ENCODE results near the gene DCAF7.

Gene DCAF7, protein sequence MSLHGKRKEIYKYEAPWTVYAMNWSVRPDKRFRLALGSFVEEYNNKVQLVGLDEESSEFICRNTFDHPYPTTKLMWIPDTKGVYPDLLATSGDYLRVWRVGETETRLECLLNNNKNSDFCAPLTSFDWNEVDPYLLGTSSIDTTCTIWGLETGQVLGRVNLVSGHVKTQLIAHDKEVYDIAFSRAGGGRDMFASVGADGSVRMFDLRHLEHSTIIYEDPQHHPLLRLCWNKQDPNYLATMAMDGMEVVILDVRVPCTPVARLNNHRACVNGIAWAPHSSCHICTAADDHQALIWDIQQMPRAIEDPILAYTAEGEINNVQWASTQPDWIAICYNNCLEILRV

DNA sequence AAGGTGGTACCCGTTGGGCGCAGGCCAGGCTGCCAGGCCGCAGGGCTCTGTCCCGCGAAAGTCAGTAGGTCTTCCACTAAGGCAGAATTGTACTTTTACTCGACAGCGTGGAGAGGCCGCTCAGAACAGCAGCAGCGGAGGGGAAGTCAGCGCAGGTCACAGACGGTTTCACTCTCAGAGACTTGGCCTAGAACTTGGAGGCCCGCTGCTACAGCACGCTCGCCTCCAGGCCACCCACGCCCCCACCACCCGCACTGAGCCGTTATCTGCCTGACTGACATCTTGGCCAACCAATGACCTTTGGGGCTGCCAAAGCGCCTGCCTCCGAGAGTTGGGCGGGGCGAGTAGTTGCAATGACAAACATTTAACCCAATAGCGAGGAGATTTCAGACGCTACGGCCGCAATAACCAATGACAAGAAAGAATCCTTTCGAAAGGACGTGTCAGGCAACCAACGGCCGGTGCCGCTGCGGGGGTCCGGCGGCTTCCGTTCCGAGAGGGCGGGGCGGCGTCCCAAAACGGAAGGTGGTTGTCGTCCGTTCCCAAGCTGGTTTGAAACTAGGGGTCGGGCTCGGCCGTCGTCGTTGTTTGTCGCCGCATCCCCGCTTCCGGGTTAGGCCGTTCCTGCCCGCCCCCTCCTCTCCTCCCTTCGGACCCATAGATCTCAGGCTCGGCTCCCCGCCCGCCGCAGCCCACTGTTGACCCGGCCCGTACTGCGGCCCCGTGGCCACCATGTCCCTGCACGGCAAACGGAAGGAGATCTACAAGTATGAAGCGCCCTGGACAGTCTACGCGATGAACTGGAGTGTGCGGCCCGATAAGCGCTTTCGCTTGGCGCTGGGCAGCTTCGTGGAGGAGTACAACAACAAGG lies at the start of gene DCAF7:
TSS of gene DCAF7 (plus strand) at position 532 of the 871 bp plus-strand sequence. CDS start at position 733, 201 bp downstream.
- no peaks in the 10 kb centered on the region for H3K27me3 ChIP-seq (ENCODE audit: control insufficient read depth, insufficient read depth, low read length)
- H3K27ac ChIP-seq, result peak within 1 kb of the TSS; percentile 83
- H3K4me1 ChIP-seq, result peaks cover 4% of the 10 kb centered on the region

DNA sequence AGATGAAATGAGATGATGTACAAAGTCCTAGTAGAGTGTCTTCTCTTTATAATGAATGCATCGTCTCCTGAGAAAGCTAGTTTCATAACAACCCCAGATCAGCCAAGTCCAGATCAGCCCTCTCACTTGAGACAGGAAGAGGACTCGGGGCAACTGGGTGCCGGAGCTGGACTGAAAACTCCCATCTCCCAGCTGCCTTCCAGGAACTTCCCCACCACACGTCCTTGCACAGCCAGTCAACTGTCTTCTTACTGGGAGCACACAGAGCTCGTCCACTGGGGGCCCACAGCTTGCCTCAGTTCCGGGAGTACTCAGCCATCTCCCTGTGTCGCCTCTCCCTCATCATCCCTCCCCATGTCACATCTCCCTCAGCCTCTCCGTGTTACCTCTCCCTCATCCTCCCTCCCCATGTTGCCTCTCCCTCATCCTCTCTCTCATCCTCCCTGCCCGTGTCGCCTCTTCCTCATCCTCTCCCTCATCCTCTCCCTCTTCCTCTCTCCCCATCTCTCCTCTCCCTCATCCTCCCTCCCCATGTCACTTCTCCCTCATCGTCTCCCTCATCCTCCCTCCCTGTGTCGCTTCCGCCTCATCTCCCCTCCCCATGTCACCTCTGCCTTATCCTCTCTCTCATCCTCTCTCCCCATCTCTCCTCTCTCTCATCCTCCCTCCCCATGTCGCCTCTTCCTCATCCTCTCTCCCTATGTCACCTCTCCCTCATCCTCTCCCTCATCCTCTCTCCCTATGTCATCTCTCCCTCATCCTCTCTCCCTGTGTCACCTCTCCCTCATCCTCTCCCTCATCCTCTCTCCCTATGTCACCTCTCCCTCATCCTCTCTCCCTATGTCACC lies 49.5 kb upstream of the DCAF7 start:
- H3K4me2 ChIP-seq (ENCODE audit: low read length), result no peak overlapping the region
- no peak overlapping the region for H3K9ac ChIP-seq
- TF ChIP-seq, protein P1, sequence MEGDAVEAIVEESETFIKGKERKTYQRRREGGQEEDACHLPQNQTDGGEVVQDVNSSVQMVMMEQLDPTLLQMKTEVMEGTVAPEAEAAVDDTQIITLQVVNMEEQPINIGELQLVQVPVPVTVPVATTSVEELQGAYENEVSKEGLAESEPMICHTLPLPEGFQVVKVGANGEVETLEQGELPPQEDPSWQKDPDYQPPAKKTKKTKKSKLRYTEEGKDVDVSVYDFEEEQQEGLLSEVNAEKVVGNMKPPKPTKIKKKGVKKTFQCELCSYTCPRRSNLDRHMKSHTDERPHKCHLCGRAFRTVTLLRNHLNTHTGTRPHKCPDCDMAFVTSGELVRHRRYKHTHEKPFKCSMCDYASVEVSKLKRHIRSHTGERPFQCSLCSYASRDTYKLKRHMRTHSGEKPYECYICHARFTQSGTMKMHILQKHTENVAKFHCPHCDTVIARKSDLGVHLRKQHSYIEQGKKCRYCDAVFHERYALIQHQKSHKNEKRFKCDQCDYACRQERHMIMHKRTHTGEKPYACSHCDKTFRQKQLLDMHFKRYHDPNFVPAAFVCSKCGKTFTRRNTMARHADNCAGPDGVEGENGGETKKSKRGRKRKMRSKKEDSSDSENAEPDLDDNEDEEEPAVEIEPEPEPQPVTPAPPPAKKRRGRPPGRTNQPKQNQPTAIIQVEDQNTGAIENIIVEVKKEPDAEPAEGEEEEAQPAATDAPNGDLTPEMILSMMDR (IDR thresholded peaks at IDR 0.05), result no peak
- no peaks in the 10 kb centered on the region for H3K9me3 ChIP-seq (ENCODE audit: control insufficient read depth, low read length)
- H3K27me3 ChIP-seq (ENCODE audit: control insufficient read depth, insufficient read depth, low read length), result no peaks in the 10 kb centered on the region
- H3K79me2 ChIP-seq, result no peaks in the 10 kb centered on the region
- H3K36me3 ChIP-seq (ENCODE audit: control insufficient read depth, insufficient read depth, low read length), result no peaks in the 10 kb centered on the region
- no peak overlapping the region for H2AFZ ChIP-seq
- no peak overlapping the region for H3K27ac ChIP-seq
- no peak overlapping the region for H3K4me3 ChIP-seq (ENCODE audit: low read depth, low read length)
- peaks cover 3% of the 10 kb centered on the region for H3K4me1 ChIP-seq

More for the DNA sequence above, at the start of gene DCAF7:
- H3K79me2 ChIP-seq, result peaks cover 37% of the 10 kb centered on the region
- TF ChIP-seq, protein P1 (IDR thresholded peaks at IDR 0.05), result no peak
- no peaks in the 10 kb centered on the region for H3K9me3 ChIP-seq (ENCODE audit: control insufficient read depth, low read length)
- peak within 1 kb of the TSS; percentile 91 for H3K4me2 ChIP-seq (ENCODE audit: low read length)
- H3K9ac ChIP-seq, result peak within 1 kb of the TSS; percentile 75
- H2AFZ ChIP-seq, result peak within 1 kb of the TSS; percentile 88
- H3K4me3 ChIP-seq (ENCODE audit: low read depth, low read length), result peak within 1 kb of the TSS; percentile 92
- H3K36me3 ChIP-seq (ENCODE audit: control insufficient read depth, insufficient read depth, low read length), result no peaks in the 10 kb centered on the region

DNA sequence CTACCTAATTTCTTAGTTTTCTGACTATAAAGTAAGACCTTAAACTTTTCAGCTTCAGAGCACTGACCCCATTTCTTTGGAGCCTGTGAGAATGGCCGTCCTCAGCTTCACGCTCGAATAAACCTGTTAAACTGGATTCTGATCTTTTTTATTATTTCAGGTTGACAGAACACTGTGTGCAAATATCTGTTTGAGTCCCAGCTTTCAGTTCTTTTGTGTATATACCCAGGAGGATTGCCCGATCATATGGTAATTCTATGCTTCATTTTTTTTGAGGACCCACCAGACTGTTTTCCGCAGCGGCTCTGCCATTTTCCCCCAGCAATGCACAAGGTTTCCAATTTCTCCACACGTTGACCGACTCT lies 47.0 kb upstream of the DCAF7 start:
- H2AFZ ChIP-seq, result no peak overlapping the region
- no peak overlapping the region for H3K9ac ChIP-seq
- H3K4me2 ChIP-seq (ENCODE audit: low read length), result no peak overlapping the region
- no peak overlapping the region for H3K4me3 ChIP-seq (ENCODE audit: low read depth, low read length)
- H3K4me1 ChIP-seq, result peaks cover 3% of the 10 kb centered on the region
- H3K27ac ChIP-seq, result no peak overlapping the region
- H3K36me3 ChIP-seq (ENCODE audit: control insufficient read depth, insufficient read depth, low read length), result no peaks in the 10 kb centered on the region
- no peaks in the 10 kb centered on the region for H3K79me2 ChIP-seq
- H3K27me3 ChIP-seq (ENCODE audit: control insufficient read depth, insufficient read depth, low read length), result no peaks in the 10 kb centered on the region
- TF ChIP-seq, protein P1 (IDR thresholded peaks at IDR 0.05), result no peak
- no peaks in the 10 kb centered on the region for H3K9me3 ChIP-seq (ENCODE audit: control insufficient read depth, low read length)

DNA sequence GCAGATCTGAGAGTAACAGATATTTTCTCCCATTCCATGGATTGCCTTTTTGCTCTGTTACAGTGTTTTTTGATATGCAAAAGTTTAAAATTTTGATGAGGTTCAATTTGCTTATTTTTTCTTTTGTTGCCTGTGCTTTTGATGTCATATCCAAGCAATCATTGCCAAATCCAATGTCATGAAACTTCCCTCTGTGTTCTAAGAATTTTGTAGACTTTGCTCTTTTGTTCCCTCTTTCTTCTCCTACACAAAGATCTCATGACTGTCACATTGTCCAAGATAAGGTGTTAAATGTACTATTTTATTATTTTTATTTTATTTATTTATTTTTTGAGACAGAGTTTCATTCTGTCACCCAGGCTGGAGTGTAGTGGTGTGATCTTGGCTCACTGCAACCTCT lies 46.0 kb upstream of the DCAF7 start:
- TF ChIP-seq, protein P1 (IDR thresholded peaks at IDR 0.05), result no peak
- no peaks in the 10 kb centered on the region for H3K79me2 ChIP-seq
- no peaks in the 10 kb centered on the region for H3K9me3 ChIP-seq (ENCODE audit: control insufficient read depth, low read length)
- no peaks in the 10 kb centered on the region for H3K4me1 ChIP-seq
- H3K36me3 ChIP-seq (ENCODE audit: control insufficient read depth, insufficient read depth, low read length), result no peaks in the 10 kb centered on the region
- no peak overlapping the region for H2AFZ ChIP-seq
- no peak overlapping the region for H3K9ac ChIP-seq
- H3K4me3 ChIP-seq (ENCODE audit: low read depth, low read length), result no peak overlapping the region
- no peak overlapping the region for H3K4me2 ChIP-seq (ENCODE audit: low read length)
- no peak overlapping the region for H3K27ac ChIP-seq
- no peaks in the 10 kb centered on the region for H3K27me3 ChIP-seq (ENCODE audit: control insufficient read depth, insufficient read depth, low read length)
